Retinal pigment epithelial cell (primary cell): ENCODE data around the gene DLGAP1.

Experiments used
- DNase-seq: peaks from one replicate; pipeline ENCODE4 v3.0.0-alpha.2; 2010; ENCODE audit warnings: low read depth
- H3K4me3 ChIP-seq: 2 replicates; pipeline ENCODE4 v1.5.1; 2011; ENCODE audit warnings: mild to moderate bottlenecking, low read length, control low read depth, moderate library complexity
- TF ChIP-seq, protein P1 (sequence below): conservative IDR thresholded peaks from 2 replicates; pipeline ENCODE4 v1.5.1; 2011; ENCODE audit warnings: low read depth, low read length, control low read depth, inconsistent platforms

Gene DLGAP1

DNA sequence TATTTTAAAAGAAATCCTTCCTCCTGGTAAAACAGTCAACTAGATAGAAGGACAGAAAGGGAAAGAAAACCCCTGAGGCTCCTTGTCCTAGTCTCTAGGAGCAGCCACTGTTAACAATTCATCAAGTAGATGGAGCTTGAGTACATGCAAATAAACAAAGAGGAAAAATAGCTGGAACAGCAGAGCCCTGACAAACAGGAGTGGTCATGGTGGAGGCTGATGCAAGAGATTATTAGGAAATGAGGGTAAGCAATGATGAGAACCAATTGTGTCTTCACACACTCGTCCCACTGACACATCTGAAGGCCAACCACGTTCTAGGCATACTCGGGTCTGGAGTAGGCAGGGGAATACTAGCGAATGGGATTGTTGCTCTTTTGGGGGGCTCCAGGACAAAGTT, 9.2 kb downstream of the DLGAP1 start:
- TF ChIP-seq, protein P1, sequence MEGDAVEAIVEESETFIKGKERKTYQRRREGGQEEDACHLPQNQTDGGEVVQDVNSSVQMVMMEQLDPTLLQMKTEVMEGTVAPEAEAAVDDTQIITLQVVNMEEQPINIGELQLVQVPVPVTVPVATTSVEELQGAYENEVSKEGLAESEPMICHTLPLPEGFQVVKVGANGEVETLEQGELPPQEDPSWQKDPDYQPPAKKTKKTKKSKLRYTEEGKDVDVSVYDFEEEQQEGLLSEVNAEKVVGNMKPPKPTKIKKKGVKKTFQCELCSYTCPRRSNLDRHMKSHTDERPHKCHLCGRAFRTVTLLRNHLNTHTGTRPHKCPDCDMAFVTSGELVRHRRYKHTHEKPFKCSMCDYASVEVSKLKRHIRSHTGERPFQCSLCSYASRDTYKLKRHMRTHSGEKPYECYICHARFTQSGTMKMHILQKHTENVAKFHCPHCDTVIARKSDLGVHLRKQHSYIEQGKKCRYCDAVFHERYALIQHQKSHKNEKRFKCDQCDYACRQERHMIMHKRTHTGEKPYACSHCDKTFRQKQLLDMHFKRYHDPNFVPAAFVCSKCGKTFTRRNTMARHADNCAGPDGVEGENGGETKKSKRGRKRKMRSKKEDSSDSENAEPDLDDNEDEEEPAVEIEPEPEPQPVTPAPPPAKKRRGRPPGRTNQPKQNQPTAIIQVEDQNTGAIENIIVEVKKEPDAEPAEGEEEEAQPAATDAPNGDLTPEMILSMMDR: no peak
- no peak for DNase-seq
- H3K4me3 ChIP-seq: no peak overlapping the region

DNA sequence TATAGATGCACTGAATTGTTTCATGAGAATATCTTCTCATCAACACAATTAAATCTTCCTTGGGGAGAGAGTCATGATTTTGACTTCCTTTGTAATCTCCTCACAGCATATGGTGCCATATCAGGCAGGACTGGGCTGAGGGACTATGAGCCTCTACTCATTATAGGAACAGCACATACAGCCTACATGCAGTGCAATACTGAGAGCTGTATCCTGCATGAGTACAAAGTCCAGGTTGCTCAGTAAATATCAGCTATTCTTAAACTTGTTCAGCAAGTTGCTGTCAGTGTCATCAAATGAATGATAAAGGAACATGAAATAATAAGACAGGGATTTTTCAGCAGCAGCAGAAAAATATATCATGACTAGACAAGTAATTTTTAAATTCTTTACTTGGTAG, 10.8 kb downstream of the DLGAP1 start:
- H3K4me3 ChIP-seq: no peak overlapping the region
- DNase-seq: no peak
- TF ChIP-seq, protein P1: no peak

DNA sequence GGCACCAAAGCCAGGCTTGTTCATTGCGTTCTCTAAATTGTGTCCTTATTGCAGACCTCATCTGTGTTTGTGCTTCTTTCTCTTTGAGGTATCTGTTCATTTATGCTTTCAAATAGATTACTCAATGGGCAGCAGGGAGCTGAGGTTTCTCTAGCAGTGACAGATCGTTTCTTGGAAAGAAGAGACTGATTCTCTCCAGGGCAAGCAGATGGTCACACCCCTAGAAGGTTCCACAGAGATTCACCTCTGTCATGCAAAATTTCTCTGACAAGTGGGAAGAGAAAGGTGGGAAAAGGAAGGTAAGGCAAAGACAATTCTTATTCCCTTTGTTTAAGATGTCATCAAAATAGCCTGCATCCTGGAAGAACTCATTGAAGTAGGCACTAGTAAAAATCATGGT, 14.0 kb downstream of the DLGAP1 start:
- no peak for DNase-seq
- TF ChIP-seq, protein P1: no peak
- no peak overlapping the region for H3K4me3 ChIP-seq

DNA sequence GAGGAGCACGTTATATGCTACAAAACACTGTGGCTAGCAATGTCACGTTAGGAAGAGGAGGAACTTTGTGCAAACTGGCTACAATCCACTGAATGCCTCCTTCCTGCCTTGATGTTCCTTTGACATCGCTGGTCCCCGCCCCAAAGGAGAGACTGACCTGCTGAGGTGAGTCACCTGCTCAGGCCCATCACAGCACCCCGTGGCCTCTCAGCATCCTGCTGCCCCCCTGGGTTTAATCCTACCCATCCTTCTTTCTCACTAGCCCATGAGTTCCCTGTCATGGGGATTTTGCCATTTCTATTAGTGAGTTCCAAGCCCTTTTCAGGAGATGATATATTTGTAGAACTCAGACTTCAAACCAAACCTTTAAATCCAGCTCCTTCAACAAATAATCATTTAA, 16.2 kb downstream of the DLGAP1 start:
- DNase-seq: no peak
- no peak overlapping the region for H3K4me3 ChIP-seq
- TF ChIP-seq, protein P1: no peak

DNA sequence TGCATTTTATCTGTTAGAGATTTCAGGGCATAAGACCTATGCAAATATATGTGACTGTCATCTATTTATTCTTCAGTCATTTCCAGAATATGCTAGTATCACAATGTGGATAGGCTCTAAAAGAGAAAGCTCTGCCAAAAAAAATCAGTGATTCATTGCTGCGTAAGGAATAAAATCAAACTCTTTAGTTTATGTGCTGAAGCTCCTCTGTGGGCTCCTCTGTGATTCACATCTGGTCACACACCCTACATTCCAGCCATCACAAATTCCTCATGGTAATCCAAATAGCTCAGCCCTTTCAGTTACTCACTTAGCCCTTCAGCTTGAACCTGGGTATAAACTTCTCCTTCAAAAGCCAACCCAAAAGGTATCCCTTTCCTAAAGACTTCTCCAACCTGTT, 21.4 kb downstream of the DLGAP1 start:
- TF ChIP-seq, protein P1: no peak
- DNase-seq: no peak
- H3K4me3 ChIP-seq: no peak overlapping the region

DNA sequence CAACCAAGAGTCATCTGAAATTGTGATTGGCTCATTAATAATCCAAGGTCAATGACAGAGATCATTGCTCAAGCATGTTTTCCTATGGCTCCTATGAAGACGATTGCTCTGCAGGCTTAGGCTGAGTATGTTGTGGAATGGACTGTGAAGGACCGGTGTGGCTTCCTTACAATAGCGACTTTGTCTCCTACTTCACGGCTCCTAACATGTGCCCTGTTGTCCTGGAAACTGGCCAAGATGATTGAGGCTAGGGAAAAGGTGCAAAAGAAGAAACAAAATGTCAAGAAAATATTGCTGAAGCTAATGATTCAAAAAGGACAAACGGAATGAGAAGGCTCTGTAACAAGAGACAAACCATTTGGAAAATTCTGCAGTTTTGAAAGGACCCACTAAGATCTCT, 24.3 kb downstream of the DLGAP1 start:
- DNase-seq: no peak
- TF ChIP-seq, protein P1: no peak
- H3K4me3 ChIP-seq: no peak overlapping the region

DNA sequence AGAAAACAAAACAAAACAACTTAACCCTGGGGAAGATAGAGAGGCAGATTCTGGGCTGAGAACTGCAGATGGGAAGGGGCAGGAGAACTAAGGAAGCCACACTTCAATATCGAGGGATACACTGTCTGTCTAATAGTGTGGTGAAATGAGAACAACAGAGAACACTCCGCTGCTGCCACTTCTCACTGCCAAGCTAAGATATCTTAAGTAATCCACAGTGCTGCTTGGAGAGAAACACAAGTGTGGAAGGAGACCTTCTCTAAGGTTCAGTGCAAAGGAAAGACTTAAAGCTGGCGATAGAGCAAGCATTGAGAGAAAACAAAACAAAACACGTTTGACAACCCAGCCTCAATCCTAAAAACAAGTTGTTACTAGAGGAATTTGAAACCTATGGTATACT, 37.4 kb downstream of the DLGAP1 start:
- H3K4me3 ChIP-seq: no peak overlapping the region
- TF ChIP-seq, protein P1: no peak
- no peak for DNase-seq
